ENCODE data around the gene CHML. TPM values are rescaled to one million over a fixed set of nuclear protein-coding genes. Genes with fewer than 3 reads are reported as not detected.

Gene CHML
- total RNA-seq, 1 experiment from 2014 or later, result 19.3 TPM

DNA sequence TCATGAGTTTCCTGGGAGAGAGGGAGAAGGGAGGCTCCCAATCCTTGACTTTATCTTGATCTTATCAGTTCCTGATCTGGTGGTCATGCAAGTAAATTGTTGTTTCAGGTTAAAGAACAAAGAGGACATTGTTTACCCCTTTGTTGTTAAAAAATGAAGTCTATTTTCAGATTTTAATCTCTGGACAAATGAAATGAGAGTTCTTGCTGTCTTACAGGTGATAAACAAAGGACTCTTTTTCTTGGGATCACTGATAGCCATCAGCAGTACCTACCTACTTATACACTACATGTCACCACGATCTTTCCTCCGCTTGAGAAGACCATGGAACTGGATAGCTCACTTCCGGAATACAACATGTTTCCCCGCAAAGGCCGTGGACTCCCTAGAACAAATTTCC lies 48.4 kb downstream of the CHML start:
- TF ChIP-seq POLR2AphosphoS5 (IDR thresholded peaks at IDR 0.05; ENCODE audit: low read depth, low read length) (no peak), TCF7L2 (IDR thresholded peaks at IDR 0.05; ENCODE audit: low read depth, low read length) (peak; percentile 67)
- BruUV-seq (replicated peaks), result no TSS peak
- POLR2A ChIA-PET, result no interaction called here
- H3K9me3 ChIP-seq (ENCODE audit: control insufficient read depth, insufficient read depth, low read depth, low read length), result no peaks in the 10 kb centered on the region
- intact Hi-C loops (cut with micrococcal nuclease; ENCODE audit: unreplicated experiment), result no loop called here
- CTCF ChIA-PET, result no interaction called here
- DNase-seq (ENCODE audit: low read depth, low spot score), result no peak
- in situ Hi-C loops (cut with HindIII; ENCODE audit: low pct_unique_long_range_greater_than_20kb, low sequenced_read_pairs), result no loop called here
- peak overlapping the region; percentile 73 for H3K27ac ChIP-seq (ENCODE audit: low read length)
- H3K4me3 ChIP-seq (ENCODE audit: low read depth in 2 of 2, low read length in 2 of 2), result no peak overlapping the region
- H3K4me1 ChIP-seq (ENCODE audit: control insufficient read depth, insufficient read depth, low read length), result peaks cover 14% of the 10 kb centered on the region
- ATAC-seq, result peak; percentile 66
- H3K27me3 ChIP-seq (ENCODE audit: control insufficient read depth, insufficient read depth, low read length), result no peaks in the 10 kb centered on the region
- no peaks in the 10 kb centered on the region for H3K36me3 ChIP-seq (ENCODE audit: control insufficient read depth, insufficient read depth, low read length)

DNA sequence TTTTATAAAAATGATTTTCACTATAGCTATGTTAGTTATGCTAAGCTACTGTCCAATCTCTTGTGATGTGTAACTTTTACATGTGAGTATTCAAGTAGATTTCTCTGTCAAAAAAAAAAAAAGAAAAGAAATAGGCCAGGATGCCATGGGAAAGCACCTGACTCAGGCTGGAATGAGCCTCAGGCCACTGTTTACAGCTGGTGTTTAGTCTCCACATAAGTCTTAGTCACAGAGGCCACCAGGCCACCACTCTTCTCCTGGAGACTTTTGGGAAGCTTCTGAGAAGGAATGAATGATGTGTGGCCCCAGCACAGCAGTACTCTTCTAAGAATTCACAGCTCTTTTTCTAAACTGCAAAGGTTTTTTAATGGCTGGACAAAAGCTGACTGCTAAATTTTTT lies 48.9 kb downstream of the CHML start:
- H3K27me3 ChIP-seq (ENCODE audit: control insufficient read depth, insufficient read depth, low read length), result no peaks in the 10 kb centered on the region
- POLR2A ChIA-PET, result no interaction called here
- no TSS peak for BruUV-seq (replicated peaks)
- H3K9me3 ChIP-seq (ENCODE audit: control insufficient read depth, insufficient read depth, low read depth, low read length), result no peaks in the 10 kb centered on the region
- intact Hi-C loops (cut with micrococcal nuclease; ENCODE audit: unreplicated experiment), result no loop called here
- peaks cover 14% of the 10 kb centered on the region for H3K4me1 ChIP-seq (ENCODE audit: control insufficient read depth, insufficient read depth, low read length)
- no peak overlapping the region for H3K4me3 ChIP-seq (ENCODE audit: low read depth in 2 of 2, low read length in 2 of 2)
- TF ChIP-seq SIN3A (IDR thresholded peaks at IDR 0.05; ENCODE audit: borderline replicate concordance, insufficient read depth, low read depth, low read length), result no peak
- TF ChIP-seq, protein P1, sequence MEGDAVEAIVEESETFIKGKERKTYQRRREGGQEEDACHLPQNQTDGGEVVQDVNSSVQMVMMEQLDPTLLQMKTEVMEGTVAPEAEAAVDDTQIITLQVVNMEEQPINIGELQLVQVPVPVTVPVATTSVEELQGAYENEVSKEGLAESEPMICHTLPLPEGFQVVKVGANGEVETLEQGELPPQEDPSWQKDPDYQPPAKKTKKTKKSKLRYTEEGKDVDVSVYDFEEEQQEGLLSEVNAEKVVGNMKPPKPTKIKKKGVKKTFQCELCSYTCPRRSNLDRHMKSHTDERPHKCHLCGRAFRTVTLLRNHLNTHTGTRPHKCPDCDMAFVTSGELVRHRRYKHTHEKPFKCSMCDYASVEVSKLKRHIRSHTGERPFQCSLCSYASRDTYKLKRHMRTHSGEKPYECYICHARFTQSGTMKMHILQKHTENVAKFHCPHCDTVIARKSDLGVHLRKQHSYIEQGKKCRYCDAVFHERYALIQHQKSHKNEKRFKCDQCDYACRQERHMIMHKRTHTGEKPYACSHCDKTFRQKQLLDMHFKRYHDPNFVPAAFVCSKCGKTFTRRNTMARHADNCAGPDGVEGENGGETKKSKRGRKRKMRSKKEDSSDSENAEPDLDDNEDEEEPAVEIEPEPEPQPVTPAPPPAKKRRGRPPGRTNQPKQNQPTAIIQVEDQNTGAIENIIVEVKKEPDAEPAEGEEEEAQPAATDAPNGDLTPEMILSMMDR (IDR thresholded peaks at IDR 0.05), result no peak
- no peak; the same call in 1 of the 2 replicates for TF ChIP-seq TCF7L2 (IDR thresholded peaks at IDR 0.05; ENCODE audit: low read depth, low read length)
- TF ChIP-seq POLR2AphosphoS5 (IDR thresholded peaks at IDR 0.05; ENCODE audit: low read depth, low read length), result peak; percentile 25; the same call in 1 of the 2 replicates
- TF ChIP-seq, protein P2, sequence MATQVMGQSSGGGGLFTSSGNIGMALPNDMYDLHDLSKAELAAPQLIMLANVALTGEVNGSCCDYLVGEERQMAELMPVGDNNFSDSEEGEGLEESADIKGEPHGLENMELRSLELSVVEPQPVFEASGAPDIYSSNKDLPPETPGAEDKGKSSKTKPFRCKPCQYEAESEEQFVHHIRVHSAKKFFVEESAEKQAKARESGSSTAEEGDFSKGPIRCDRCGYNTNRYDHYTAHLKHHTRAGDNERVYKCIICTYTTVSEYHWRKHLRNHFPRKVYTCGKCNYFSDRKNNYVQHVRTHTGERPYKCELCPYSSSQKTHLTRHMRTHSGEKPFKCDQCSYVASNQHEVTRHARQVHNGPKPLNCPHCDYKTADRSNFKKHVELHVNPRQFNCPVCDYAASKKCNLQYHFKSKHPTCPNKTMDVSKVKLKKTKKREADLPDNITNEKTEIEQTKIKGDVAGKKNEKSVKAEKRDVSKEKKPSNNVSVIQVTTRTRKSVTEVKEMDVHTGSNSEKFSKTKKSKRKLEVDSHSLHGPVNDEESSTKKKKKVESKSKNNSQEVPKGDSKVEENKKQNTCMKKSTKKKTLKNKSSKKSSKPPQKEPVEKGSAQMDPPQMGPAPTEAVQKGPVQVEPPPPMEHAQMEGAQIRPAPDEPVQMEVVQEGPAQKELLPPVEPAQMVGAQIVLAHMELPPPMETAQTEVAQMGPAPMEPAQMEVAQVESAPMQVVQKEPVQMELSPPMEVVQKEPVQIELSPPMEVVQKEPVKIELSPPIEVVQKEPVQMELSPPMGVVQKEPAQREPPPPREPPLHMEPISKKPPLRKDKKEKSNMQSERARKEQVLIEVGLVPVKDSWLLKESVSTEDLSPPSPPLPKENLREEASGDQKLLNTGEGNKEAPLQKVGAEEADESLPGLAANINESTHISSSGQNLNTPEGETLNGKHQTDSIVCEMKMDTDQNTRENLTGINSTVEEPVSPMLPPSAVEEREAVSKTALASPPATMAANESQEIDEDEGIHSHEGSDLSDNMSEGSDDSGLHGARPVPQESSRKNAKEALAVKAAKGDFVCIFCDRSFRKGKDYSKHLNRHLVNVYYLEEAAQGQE (IDR thresholded peaks at IDR 0.05; ENCODE audit: insufficient read depth in 1 of 2, low read depth in 2 of 2, low read length in 1 of 2), result no peak
- no peaks in the 10 kb centered on the region for H3K36me3 ChIP-seq (ENCODE audit: control insufficient read depth, insufficient read depth, low read length)
- CTCF ChIA-PET, result interaction anchor here (0.7 kb wide), 1 partner anchor 123 kb away, joined by 5 read pairs; no protein-coding TSS in a partner anchor
- in situ Hi-C loops (cut with HindIII; ENCODE audit: low pct_unique_long_range_greater_than_20kb, low sequenced_read_pairs), result no loop called here
- DNase-seq (ENCODE audit: low read depth, low spot score), result no peak
- peak overlapping the region; percentile 73 for H3K27ac ChIP-seq (ENCODE audit: low read length)
- ATAC-seq, result peak; percentile 93

DNA sequence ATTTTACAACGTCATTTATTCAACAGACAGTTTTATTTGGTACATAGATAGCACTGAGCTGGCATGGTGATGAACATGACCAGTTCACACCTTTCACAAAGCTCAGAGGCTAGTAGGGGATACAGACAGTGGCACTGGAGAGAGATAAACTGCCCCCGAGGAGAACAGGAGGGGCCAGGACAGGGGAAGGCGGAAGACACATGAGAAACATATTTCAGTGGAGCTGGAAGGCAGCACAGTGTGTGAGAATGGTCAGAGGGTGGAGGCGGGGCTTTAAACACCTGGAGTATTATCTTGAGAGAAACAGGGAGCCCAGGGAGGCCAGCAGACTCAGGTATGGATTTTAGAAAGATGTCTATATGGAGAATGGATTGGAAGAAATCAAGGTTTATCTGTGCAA lies 49.5 kb downstream of the CHML start:
- ChIA-PET POLR2A (no interaction called here), CTCF (interaction anchor here (0.7 kb wide), 1 partner anchor 123 kb away, joined by 5 read pairs; no protein-coding TSS in a partner anchor)
- H3K4me3 ChIP-seq (ENCODE audit: low read depth in 2 of 2, low read length in 2 of 2), result no peak overlapping the region
- peaks cover 14% of the 10 kb centered on the region for H3K4me1 ChIP-seq (ENCODE audit: control insufficient read depth, insufficient read depth, low read length)
- BruUV-seq (replicated peaks), result no TSS peak
- DNase-seq (ENCODE audit: low read depth, low spot score), result no peak
- TF ChIP-seq POLR2AphosphoS5 (IDR thresholded peaks at IDR 0.05; ENCODE audit: low read depth, low read length) (no peak), TCF7L2 (IDR thresholded peaks at IDR 0.05; ENCODE audit: low read depth, low read length) (no peak), SIN3A (IDR thresholded peaks at IDR 0.05; ENCODE audit: borderline replicate concordance, insufficient read depth, low read depth, low read length) (no peak)
- TF ChIP-seq, protein P1 (IDR thresholded peaks at IDR 0.05), result no peak
- TF ChIP-seq, protein P2 (IDR thresholded peaks at IDR 0.05; ENCODE audit: insufficient read depth in 1 of 2, low read depth in 2 of 2, low read length in 1 of 2), result no peak
- peak overlapping the region; percentile 73 for H3K27ac ChIP-seq (ENCODE audit: low read length)
- H3K36me3 ChIP-seq (ENCODE audit: control insufficient read depth, insufficient read depth, low read length), result no peaks in the 10 kb centered on the region
- in situ Hi-C loops (cut with HindIII; ENCODE audit: low pct_unique_long_range_greater_than_20kb, low sequenced_read_pairs), result no loop called here
- H3K27me3 ChIP-seq (ENCODE audit: control insufficient read depth, insufficient read depth, low read length), result no peaks in the 10 kb centered on the region
- intact Hi-C loops (cut with micrococcal nuclease; ENCODE audit: unreplicated experiment), result no loop called here
- no peak for ATAC-seq
- no peaks in the 10 kb centered on the region for H3K9me3 ChIP-seq (ENCODE audit: control insufficient read depth, insufficient read depth, low read depth, low read length)

All from Panc1 (cell line).